DMS153 (cell line): Measurements from ENCODE around the gene TMEM202.
A peak's percentile ranks its signal among the peaks of the same experiment; 100 is the strongest.
"Not testable (repeated sequence)": the region's sequence is repeated elsewhere in the genome, so short reads cannot be mapped to it uniquely, and the experiment has no call there.

Experiments used
- DNase-seq: peaks from one replicate; lab custom pipeline; 2025; lab: John Stamatoyannopoulos, UW

TMEM202 gene, protein sequence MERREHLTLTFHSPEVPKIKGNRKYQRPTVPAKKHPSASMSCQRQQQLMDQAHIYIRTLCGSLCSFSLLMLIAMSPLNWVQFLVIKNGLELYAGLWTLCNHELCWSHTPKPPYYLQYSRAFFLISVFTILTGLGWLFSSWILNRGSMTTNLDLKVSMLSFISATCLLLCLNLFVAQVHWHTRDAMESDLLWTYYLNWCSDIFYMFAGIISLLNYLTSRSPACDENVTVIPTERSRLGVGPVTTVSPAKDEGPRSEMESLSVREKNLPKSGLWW

DNA sequence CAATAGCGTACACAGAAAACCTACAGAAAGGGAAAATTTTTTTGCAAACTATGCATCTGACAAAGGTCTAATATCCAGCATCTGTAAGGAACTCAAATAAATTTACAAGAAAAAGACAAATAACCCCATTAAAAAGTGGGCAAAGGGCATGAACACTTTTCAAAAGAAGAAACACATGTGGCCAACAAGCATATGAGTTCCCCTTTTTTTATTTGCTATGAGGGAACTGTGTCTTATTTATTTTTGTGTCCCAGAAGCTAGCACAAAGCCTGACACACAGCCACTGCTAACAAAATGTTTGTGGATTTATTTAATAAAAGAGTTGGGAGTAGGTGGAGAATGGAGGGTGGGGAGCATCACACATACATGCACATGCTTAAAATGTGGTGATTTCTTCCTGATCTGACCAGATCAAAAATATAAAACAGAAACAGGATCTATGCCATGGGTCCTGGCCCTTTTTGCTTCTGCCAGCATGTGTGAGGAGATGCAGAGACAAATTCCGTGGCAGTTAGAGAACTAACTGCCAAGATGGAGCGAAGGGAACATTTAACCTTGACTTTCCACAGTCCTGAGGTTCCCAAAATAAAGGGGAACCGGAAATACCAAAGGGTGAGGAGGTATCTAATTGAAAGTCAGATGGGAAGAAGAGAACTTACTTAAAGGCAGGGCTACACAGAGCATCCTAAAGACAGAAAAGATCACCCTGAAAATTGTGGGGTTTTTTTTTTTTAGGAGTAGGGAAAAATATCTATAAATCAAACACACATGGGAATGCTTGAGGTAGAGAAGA lies at the start of gene TMEM202:
TMEM202 (plus strand) TSS at position 510 of the 793 bp plus-strand sequence; CDS start at position 532, 22 bp downstream.
- no peak for DNase-seq

DNA sequence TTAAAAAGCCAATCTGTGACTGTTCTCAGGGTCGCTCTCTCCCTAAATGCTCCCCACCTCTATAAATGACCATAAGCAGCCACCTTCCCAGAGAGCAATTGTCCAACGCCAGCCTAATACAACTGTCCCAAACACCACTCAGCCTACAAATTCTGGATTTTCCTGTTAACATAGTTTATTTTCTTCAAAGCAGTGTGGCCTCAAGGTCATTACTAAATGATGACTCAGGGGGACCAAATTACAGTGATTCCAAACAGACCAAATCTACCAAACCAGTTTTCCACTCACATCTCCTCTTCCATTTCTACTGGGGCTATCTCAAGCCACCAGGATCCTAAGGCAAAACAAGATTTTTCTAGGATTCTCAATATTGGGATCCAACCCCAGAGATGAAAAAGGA lies 44.8 kb upstream of the TMEM202 start:
- DNase-seq = no peak

DNA sequence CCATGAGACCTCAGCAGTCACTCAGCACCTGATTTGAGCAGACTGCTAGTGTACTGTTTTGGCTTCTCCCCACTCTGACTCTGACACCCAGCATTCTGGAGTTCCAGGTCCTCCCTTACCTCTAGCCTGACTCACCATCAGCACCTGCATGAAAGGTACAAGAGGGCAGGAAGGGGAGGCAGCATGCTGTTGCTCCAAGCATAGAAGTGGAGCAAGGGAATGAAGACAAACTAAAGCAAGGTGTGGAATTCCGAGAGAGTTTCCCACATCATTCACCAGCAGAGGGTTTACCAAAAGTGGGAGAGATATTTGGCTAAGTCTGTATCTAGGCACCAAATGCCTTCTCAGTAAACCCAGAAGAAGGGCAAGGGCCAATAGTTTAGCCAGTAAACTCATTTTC lies 43.6 kb upstream of the TMEM202 start:
- DNase-seq = no peak

DNA sequence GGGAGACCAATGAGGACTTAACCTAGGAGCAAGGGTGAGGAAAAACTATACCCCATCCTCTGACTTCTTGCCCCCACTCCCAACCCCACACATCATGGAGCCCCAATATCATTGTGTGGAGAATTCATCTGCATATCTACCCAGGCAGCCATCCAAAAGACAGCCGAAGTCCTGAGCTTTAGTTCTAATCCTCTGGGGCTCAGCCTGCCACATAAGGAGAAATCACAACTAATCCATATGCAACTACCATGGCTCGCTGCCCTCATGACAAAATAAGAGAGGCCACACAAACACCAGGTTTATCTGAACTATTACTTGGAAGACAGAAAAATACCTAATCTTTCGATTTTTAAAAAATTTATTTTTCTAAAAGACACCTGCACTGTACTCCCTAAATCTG lies 40.0 kb upstream of the TMEM202 start:
- no peak for DNase-seq

DNA sequence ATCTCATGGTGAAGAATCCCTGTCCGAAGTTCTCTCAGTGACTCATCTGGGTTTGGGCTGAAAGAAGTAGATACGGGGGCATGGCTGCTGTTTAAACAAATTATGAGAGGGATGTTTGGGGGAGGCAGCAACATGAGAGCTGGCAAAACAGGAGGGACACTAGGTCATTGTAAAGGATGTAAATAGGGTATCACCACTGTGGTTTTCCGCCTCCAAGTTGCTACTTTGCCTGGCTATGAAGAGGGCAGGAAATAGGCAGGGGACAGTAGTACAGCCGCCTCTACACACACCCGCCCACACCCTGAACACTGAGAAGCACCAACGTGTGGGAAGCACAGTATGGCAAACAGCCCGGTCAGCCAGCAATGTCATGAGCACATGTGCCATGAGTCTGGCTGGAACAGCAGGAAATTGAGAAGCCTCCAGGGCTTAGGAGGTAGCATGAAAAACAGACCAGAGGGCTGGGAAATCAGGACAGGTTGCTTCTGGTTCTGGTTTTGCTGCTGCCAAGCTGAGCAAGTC lies 39.4 kb upstream of the TMEM202 start:
- DNase-seq = no peak

DNA sequence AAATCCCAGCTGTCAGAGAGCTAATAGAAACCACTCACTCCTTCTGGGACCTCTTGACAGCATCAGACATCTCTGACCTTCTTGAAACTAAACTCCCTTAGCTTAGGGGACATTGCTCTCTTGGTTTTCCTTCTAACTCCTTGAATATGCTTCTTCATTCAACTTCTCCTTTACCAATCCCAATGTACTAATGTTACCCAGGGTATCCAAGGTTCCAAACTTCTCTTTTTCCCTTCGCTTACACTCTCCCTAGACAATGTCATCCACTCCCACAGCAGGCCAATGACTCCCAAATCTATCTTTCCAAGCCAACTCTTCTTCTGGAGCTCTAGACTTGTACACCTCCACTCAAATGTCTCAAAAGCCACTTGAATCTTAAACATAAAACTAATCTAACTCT lies 36.9 kb upstream of the TMEM202 start:
- DNase-seq = no peak

DNA sequence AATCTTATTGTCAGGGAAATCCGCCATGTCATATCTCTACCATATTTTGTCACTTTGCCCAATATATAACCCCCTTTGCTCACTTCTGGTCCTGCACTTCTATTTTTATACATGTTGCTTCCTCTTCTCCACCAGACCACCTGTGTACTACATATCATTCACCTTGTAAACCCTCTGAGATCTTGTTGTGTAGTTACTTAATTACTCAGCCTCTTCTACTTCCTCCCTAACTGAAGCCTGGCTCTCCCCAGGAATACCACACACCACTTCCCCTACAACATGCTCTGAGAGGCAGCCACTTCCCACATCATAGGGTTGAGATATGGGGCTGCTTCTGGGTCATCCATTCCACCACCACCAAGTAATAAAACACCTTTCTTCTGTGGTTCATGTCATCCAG lies 32.3 kb upstream of the TMEM202 start:
- DNase-seq = no peak

DNA sequence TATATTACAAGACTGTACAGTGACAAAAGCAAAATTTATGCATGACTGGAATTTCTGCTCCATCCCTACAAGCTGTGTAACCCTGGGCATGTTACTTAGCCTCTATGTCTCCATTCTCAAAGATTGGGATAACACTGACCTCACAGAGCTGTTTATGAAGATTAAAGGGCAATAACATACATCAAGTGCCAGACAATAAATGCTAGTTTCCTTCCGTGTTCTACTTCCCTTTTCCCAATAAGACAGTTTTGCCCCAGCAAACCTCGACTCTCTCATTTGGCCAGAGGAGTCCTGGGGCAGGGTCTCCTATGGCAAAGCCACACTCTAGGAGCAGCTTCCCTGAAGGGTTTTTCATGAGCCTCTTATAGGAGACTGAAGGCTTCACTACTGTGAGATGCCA lies 29.8 kb upstream of the TMEM202 start:
- DNase-seq = no peak

DNA sequence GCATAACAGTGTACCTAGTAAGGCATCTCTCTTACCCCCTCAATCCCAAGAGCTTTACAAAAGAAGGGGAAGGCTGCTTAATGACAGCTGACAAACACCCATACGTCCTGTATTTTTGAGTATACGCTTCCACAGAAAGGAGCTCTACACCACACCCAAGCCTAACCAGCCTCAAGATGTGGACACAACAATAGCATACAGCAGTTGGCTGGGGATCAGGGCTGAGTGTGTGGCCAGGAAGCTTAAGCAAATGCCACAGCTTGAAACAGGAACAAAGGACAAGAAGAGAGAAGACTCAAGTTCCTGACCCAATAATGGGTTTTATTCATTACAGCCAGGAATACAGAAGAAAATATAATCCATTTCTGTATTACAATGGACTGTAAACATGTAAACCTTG lies 29.2 kb upstream of the TMEM202 start:
- no peak for DNase-seq

DNA sequence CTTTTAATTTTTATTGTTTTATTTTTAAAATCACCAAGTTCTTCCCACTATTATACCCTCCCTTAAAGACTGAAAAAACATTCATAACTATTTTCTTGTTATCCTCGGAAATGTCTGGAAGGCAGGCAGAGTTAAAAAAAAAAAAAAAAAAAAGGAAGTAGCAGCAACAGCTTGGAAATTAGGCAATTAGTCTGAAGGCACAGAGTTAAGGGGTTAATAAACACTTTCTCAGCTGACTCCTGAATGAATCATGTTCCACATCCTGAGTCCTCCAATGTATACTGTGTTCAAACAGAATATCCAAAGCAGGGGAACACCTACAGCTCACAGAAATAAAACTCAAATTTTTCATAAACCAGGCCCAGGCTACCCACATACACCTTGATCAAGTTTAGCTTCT lies 28.1 kb upstream of the TMEM202 start:
- no peak for DNase-seq

DNA sequence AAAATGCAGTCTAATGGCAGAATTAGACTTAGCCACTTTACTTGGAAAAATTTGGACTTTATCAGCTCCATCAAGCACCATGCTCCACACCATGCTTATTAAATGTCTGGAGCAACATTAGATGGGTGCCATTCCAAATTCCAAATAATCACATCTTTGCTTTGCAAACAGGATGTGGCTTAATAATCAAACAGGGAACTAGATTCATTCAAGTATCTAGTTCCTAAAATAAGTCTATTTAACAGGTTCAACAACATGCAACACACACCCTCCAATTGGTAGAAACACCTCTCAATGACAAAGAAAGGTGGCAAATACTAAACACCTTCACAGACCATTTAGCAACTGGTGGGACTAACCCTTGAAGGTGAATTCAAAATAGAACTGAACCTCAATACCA lies 25.7 kb upstream of the TMEM202 start:
- DNase-seq = no peak

DNA sequence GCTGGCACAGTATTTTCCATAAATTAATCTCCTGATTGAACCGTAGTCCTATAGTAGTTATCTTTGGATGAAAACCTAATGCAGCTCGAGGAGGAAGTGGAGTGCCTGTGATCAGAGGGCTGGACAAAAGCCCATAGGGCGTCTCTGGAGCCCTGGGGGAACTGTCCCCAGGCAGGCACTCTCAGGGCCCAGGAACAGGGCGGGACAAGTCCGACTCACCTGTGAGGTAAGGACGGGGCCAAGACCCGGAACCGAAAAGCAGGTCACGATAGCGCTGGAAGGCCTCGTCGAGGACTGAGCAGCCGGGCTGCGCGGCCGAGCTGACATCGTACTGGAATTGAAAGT lies 22.6 kb upstream of the TMEM202 start:
- DNase-seq = no peak

DNA sequence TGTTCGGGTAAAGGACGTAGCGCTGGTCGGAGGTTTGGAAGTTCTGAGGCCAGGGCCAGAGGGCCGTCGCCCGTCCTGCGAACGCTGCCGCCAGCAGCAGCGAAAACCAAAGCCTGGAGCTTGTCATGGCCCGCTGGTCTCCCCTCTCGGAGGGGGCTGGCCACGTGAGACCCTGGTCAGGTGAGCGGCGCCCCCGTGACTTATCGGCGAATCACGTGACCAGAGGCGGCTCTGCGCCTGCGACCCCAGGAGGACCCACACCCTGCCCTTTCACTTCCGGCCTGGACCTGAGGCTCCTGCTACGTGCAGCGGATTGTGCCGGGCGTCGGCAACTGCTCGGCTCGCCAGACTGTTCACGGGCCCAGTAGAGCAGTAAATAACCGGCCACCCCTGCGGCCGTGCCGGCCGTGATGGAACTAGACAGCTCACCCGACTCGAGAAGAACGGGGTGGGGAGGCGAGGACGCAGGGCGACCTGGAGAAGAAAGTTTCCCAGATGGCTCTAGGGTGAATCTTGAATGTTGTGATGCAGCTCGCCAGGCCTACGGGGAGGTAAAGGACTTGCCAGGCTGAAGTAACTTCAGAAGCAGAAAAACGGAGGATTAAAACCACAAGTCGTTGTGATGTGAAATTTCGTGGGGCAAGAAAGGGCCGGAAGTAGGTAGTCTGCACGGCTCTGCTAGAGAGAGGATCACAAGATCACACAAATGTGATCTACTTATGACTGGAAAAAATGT lies 22.1 kb upstream of the TMEM202 start, which contains the start of gene HEXA:
HEXA (minus strand) TSS at position 169 of the 736 bp plus-strand sequence; CDS start at position 127, 42 bp downstream.
- peak; percentile 77 for DNase-seq

DNA sequence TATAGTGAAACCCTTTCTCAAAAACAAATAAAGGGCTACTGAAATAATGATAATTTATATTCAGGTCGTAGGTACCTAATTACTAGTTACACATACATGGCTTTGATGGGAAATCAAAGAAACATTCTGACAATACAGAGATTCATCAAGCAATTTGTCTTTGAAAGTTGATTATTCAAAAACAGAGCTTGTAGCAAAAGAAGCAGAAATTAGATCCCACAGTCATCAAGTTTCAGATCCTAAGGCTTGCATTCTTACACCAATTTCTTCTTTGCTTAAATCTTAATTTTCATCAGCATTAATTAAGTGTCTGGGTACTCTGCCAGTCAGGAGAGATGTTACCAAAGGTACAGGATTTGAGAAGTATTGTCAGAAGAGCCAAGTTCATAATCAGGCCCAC lies 20.8 kb upstream of the TMEM202 start:
- no peak for DNase-seq

DNA sequence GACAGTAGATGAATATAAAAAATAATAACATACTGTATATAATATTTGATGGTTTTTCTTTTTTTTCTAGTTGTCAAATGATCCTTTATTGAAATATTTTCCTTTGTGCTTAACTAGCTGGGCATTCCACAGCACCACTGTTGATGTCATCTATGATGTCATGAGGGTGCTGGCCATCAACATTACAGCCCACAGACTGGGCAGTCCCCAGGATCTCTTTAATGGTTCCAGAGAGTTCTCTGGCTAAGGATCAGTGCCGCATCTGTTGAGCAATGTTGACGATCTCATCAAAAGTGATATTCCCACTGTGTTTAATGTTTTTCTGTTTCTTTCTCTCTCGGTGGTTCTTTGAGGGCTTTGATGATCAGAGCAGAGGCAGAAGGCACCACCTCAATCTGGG lies 19.0 kb upstream of the TMEM202 start:
- DNase-seq = not testable (repeated sequence)

DNA sequence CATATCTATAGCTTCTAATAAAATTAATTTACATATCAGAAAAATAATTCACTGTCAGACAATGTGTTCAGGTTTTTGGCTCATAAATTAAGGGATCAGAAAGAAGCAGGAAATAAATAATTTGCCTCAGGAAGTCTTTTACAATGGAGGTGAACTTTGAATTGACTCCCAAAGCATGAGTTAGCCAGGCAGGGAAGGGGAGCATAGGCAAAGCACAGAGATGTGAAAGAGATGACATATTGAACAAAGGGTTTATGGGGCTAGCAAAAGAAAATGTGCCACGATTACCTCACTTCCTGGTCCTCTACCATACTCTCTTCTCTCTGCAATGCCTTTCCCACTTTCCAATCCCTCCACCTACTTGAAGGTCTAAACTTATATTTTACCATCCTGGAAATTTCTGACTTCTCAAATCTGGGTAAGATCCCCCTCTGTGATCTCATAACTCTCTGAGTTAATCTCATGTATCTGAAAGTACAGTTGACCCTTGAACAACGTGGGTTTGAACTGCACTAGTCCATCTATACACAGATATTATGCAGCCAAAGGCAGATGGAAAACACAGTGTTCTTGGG lies 18.2 kb upstream of the TMEM202 start:
- DNase-seq = no peak

DNA sequence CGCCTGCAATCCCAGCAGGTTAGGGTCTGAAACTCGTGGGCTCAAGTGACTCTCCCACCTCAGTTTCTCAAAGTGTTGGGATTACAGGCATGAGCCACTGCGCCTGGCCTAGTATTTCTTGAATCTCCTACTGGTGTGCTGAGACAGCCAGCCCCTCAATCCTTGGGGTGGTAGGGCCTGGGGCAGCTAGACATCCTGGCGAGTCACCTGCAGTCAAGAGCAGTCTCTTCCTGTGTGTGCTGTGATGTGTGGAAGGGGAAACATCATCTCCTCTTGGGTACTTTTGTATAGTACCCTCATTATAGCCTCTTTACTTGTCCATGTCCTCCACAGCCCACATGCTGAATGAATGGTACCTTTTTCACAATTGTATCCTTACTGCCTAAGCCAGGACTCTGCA lies 17.4 kb upstream of the TMEM202 start:
- no peak for DNase-seq

DNA sequence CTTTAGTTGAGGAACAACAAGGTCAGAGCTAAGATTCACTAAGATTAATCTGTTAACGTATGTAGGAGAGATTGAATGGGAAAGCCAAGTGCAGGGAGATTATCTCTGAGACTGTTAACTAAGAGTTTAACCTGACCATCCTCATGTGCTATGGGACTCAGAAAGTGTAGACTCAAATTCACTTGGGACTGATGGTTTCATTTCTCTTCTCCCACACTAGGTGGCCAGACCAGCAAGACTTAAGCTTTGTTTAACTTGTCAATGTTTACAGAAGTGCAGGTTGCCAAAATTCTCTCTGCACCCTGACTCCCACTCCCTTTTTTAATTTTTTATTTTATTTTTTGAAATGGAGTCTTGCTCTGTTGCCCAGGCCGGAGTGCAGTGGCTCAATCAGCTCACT lies 16.0 kb upstream of the TMEM202 start:
- no peak for DNase-seq

DNA sequence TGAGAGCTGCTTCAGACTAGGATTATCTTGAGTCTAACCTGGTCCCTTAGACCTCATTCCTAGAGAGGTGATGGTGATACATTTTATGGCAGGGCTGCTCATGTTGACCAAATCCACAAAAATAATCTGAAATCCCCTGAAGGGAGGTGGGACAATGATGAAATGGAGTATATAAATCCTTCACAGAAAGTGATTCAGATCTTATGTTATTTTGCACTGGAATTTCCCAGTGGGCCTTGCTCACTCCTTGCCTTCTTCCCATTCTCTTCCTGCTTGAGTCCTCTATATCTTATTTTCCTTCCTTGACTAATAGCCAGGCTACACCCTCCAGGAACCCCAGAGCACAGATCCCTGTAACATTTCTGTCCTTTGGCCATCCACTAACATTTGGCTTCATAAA lies 10.4 kb upstream of the TMEM202 start:
- no peak for DNase-seq

DNA sequence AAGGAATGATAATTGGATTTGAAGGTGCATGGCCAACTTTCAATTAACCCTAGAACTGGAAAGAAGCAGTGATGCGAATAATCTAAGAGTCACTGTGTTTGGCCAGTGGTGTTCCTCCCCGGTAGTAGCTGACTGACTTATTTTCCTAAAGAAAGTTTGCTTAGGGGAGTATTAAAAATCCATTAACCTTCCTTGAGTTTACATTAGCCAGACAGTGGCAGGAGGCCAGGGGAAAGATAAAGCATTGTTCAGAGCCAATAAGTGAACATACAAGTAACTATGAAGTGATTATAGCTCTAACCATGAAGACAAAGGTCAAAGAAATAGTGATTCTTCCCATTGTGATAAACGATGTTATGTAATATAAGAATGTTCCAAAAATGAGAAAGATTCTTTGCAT lies 8.9 kb upstream of the TMEM202 start:
- no peak for DNase-seq

DNA sequence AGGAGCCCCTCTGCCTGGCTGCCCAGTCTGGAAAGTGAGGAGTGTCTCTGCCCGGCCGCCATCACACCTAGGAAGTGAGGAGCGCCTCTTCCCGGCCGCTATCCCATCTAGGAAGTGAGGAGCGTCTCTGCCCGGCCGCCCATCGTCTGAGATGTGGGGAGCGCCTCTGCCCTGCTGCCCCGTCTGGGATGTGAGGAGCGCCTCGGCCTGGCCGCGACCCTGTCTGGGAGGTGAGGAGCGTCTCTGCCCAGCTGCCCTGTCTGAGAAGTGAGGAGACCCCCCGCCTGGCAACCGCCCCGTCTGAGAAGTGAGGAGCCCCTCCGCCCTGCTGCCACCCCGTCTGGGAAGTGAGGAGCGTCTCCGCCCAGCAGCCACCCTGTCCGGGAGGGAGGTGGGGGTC lies 1.8 kb upstream of the TMEM202 start:
- DNase-seq = not testable (repeated sequence)

DNA sequence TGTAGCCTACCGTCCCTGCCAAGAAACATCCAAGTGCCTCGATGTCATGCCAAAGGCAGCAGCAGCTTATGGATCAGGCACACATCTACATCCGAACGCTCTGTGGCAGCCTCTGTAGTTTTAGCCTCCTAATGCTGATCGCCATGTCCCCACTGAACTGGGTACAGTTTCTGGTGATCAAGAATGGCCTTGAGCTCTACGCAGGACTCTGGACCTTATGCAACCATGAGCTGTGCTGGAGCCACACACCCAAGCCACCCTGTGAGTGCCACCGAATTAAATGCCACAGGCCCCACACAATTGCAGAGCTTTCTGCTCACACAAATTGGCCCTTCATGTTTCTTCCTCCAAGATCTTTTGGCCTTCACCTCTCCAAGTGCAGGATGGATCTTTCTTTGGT lies 543 bp downstream of the TMEM202 start:
- no peak for DNase-seq
